ENCODE measurements around the gene APBB2. TPM values are rescaled to one million over a fixed set of nuclear protein-coding genes. Genes with fewer than 3 reads are reported as not detected.

The APBB2 gene
- total and polyA plus RNA-seq, 2 of the 8 experiments (the other 6 are each of a cell fraction or from before 2014, with no cell fraction given): 58.7 to 59.4 TPM

GRCh38 chr4:40864531-40864930 lies 349.8 kb downstream of the APBB2 start:
- Histone ChIP-seq H2AK5ac (ENCODE audit: low read depth, low read length) (no peak overlapping the region), H3K79me2 (ENCODE audit: control insufficient read depth in 1 of 2, insufficient read depth in 2 of 2, low read length in 2 of 2) (no peaks in the 10 kb centered on the region), H2BK120ac (replicated peaks; ENCODE audit: low read depth, low read length) (no peak overlapping the region), H3K23me2 (ENCODE audit: low read depth, low read length) (no peaks in the 10 kb centered on the region), H3K56ac (replicated peaks; ENCODE audit: insufficient read length, low read depth, low read length) (no peak overlapping the region), H3K4ac (replicated peaks; ENCODE audit: insufficient read length, low read depth, low read length) (no peak overlapping the region), H2BK15ac (ENCODE audit: low read length) (no peak overlapping the region), H3K36me3 (ENCODE audit: control insufficient read depth in 2 of 4, insufficient read depth in 4 of 4, low read length in 3 of 4) (no peaks in the 10 kb centered on the region), H2AFZ (ENCODE audit: low read length) (no peak overlapping the region), H3K18ac (ENCODE audit: extremely low read depth, low read length) (no peak overlapping the region), H2BK5ac (ENCODE audit: low read depth, low read length) (no peak overlapping the region), H3K4me3 (ENCODE audit: extremely low read depth in 1 of 4, insufficient read depth in 2 of 4, low read depth in 3 of 4, low read length in 4 of 4) (no peak overlapping the region), H3K9ac (replicated peaks in 1 of 4; ENCODE audit: extremely low read depth in 1 of 4, low read depth in 3 of 4, low read length in 3 of 4) (no peak overlapping the region), H4K91ac (replicated peaks; ENCODE audit: insufficient read length, low read length) (no peak overlapping the region), H3K79me1 (ENCODE audit: low read depth, low read length) (0 out of 2 replicates have a peak, but pooled peaks cover 2% of the 10 kb centered on the region), H3K23ac (ENCODE audit: insufficient read length) (no peak overlapping the region), H4K5ac (ENCODE audit: insufficient read length, low read depth, low read length) (no peak overlapping the region), H3K4me1 (replicated peaks in 1 of 4; ENCODE audit: control insufficient read depth in 3 of 4, insufficient read depth in 4 of 4, low read length in 3 of 4) (no peaks in the 10 kb centered on the region), H3K9me3 (ENCODE audit: insufficient read depth in 2 of 2, low read depth in 1 of 2, low read length in 1 of 2) (no peaks in the 10 kb centered on the region), H3K27me3 (replicated peaks in 1 of 4; ENCODE audit: control insufficient read depth in 3 of 4, extremely low read depth in 1 of 4, insufficient read depth in 3 of 4, low read length in 3 of 4) (no peaks in the 10 kb centered on the region), H4K8ac (ENCODE audit: extremely low read depth, insufficient read depth, low read length) (no peak overlapping the region), H3K27ac (ENCODE audit: low read depth, low read length) (no peak overlapping the region), H2BK12ac (ENCODE audit: low read depth, low read length) (no peak overlapping the region), H3K4me2 (ENCODE audit: insufficient read depth in 1 of 2, low read depth in 2 of 2, low read length in 2 of 2) (no peak overlapping the region), H4K20me1 (replicated peaks in 1 of 2; ENCODE audit: control insufficient read depth in 1 of 2, insufficient read depth in 2 of 2, low read length in 2 of 2) (no peaks in the 10 kb centered on the region), H2BK20ac (ENCODE audit: low read length) (no peak overlapping the region), H3K14ac (ENCODE audit: insufficient read length) (no peak overlapping the region)
- 92% methylated on average over 3 of the region's 4 CpGs; no CpG with 5 or more reads in 1 of the 2 experiments for WGBS, 2 experiments (ENCODE audit: extremely low coverage in 1 of 2, insufficient coverage in 1 of 2, insufficient read length in 1 of 2, insufficient replicate concordance in 2 of 2, low coverage in 1 of 2, low lambda C conversion rate in 2 of 2, missing lambda C conversion rate in 1 of 2)
- DNase-seq (ENCODE audit: low read depth in 1 of 2, low spot score in 2 of 2): no peak
- ChIA-PET POLR2A (ENCODE audit: partially characterized antibody) (interaction anchor here (1.2 kb wide), 1 partner anchor 12 kb away, joined by 4 read pairs; no protein-coding TSS in a partner anchor), CTCF (ENCODE audit: partially characterized antibody) (interaction anchor here (0.5 to 3.7 kb wide), 7 partner anchors 15 to 80 kb away, joined by 3 to 22 read pairs (median 5); no protein-coding TSS in a partner anchor)
- no peak for FAIRE-seq
- TF ChIP-seq, protein P1, sequence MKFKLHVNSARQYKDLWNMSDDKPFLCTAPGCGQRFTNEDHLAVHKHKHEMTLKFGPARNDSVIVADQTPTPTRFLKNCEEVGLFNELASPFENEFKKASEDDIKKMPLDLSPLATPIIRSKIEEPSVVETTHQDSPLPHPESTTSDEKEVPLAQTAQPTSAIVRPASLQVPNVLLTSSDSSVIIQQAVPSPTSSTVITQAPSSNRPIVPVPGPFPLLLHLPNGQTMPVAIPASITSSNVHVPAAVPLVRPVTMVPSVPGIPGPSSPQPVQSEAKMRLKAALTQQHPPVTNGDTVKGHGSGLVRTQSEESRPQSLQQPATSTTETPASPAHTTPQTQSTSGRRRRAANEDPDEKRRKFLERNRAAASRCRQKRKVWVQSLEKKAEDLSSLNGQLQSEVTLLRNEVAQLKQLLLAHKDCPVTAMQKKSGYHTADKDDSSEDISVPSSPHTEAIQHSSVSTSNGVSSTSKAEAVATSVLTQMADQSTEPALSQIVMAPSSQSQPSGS (IDR thresholded peaks at IDR 0.05; ENCODE audit: low read length): no peak
- no peak for TF ChIP-seq SAP30 (IDR thresholded peaks at IDR 0.05; ENCODE audit: insufficient read depth, insufficient replicate concordance, low read length)
- no peak for TF ChIP-seq SIX5 (IDR thresholded peaks at IDR 0.05; ENCODE audit: low read depth, low read length)
- no peak for TF ChIP-seq CBX5 (IDR thresholded peaks at IDR 0.05; ENCODE audit: low read depth, low read length)
- TF ChIP-seq TAF7 (optimal IDR thresholded peaks at IDR 0.05; ENCODE audit: borderline replicate concordance, low read depth, low read length): no peak
- no peak for TF ChIP-seq RXRA (IDR thresholded peaks at IDR 0.05; ENCODE audit: insufficient read depth, low read depth, low read length)
- no peak for TF ChIP-seq FOSL1 (IDR thresholded peaks at IDR 0.05; ENCODE audit: insufficient read depth, low read depth, low read length)
- TF ChIP-seq, protein P2, sequence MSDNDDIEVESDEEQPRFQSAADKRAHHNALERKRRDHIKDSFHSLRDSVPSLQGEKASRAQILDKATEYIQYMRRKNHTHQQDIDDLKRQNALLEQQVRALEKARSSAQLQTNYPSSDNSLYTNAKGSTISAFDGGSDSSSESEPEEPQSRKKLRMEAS (IDR thresholded peaks at IDR 0.05): no peak
- TF ChIP-seq, protein P3, sequence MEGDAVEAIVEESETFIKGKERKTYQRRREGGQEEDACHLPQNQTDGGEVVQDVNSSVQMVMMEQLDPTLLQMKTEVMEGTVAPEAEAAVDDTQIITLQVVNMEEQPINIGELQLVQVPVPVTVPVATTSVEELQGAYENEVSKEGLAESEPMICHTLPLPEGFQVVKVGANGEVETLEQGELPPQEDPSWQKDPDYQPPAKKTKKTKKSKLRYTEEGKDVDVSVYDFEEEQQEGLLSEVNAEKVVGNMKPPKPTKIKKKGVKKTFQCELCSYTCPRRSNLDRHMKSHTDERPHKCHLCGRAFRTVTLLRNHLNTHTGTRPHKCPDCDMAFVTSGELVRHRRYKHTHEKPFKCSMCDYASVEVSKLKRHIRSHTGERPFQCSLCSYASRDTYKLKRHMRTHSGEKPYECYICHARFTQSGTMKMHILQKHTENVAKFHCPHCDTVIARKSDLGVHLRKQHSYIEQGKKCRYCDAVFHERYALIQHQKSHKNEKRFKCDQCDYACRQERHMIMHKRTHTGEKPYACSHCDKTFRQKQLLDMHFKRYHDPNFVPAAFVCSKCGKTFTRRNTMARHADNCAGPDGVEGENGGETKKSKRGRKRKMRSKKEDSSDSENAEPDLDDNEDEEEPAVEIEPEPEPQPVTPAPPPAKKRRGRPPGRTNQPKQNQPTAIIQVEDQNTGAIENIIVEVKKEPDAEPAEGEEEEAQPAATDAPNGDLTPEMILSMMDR (IDR thresholded peaks at IDR 0.05; ENCODE audit: control extremely low read depth in 1 of 3, insufficient read depth in 1 of 3, low read depth in 1 of 3, low read length in 3 of 3): no peak

All from H1 (cell line).